Left lung (tissue), 10 donors: Measurements from ENCODE around the gene PCAT7. TPM values are rescaled to one million over a fixed set of nuclear protein-coding genes. Genes with fewer than 3 reads are reported as not detected.

Source experiments
- ATAC-seq: fragments of 200-7000 bp; cut with Tn5 transposase; one replicate; pipeline ENCODE4 v1.9.1; 2020; ENCODE audit warnings: moderate library complexity
- DNase-seq, 4 donors: peaks; one replicate each; pipeline ENCODE4 v3.0.0-alpha.2; 2013 to 2020
- H3K27ac ChIP-seq, 2 donors: fragments of 200-600 bp; sonication (generic) in 1 of 2; one replicate each; pipeline versions ENCODE4 v1.5.0 to v1.8.0; 2020 to 2021
- H3K27me3 ChIP-seq, 2 donors: fragments of 200-600 bp; sonication (generic) in 1 of 2; one replicate each; pipeline versions ENCODE4 v1.5.0 to v1.8.0; 2020 to 2021
- H3K36me3 ChIP-seq, 2 donors: fragments of 200-600 bp; sonication (generic) in 1 of 2; one replicate each; pipeline versions ENCODE4 v1.5.0 to v1.8.0; 2020 to 2021
- H3K4me1 ChIP-seq, 2 donors: fragments of 200-600 bp; one replicate each; pipeline ENCODE4 v1.8.0; 2021
- H3K4me3 ChIP-seq, 2 donors: fragments of 200-600 bp; sonication (generic) in 1 of 2; one replicate each; pipeline versions ENCODE4 v1.5.0 to v1.8.0; 2020 to 2021; ENCODE audit warnings: mild to moderate bottlenecking in 1 of 2
- H3K9me3 ChIP-seq, 2 donors: fragments of 200-600 bp; sonication (generic) in 1 of 2; one replicate each; pipeline versions ENCODE4 v1.5.0 to v1.8.0; 2020 to 2021
- intact Hi-C, 2 donors: fragments of 100-400 bp; cut with DNase I; formaldehyde crosslinking; loops; one replicate each; pipeline versions ENCODE4 v1.11.2 to v1.14.2; 2022
- polyA plus RNA-seq, 6 donors: library from polyadenylated mRNA; unstranded; fragments of 120-200 nt; gene quantifications; one replicate each; pipeline ENCODE4 v1.2.1, GENCODE V29; 2013; ENCODE audit not compliant: insufficient read length in 6 of 6
- total RNA-seq, 2 donors: library from RNA; stranded (reverse); fragmentation: NEBNext Ultra II Directional; extraction: Animal tissue kit (Norgen Biotek cat#: 25700); gene quantifications; one replicate each; pipeline ENCODE4 v1.2.1, GENCODE V29; 2021
- TF ChIP-seq, protein P1 (sequence below), 2 donors: fragments of 200-600 bp; sonication (generic) in 1 of 2; IDR thresholded peaks; one replicate each; pipeline versions ENCODE4 v1.5.0 to v1.8.0; 2021; ENCODE audit warnings: antibody characterized with exemption in 2 of 2
- donor health status: DM: no; HTN: yes; CAD: no.
- donor health status: DM: no; HTN: no; CAD: no.

Gene PCAT7
- total and polyA plus RNA-seq, 8 donors = 0.23 to 1.2 (median 0.51) TPM; not detected in 1

DNA sequence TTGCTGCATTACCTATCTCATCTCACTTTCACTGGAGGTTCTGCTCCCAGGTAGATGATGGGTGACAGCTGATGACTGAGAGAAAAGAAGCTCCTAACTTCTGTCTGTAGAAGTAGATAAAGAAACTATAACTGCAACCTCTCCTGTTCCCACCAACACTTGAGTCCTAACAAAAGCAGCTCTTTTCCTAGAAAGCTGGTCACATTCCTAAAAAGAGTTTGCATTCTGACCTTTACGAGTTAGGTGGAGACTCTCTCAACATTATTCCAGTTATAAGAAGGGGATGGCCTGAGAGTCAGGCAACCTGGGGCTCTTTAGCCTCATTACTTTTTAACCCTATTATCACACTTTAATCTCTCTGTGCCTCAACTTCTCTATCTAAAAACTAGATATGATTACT, 8.9 kb upstream of the PCAT7 start:
- TF ChIP-seq, protein P1, sequence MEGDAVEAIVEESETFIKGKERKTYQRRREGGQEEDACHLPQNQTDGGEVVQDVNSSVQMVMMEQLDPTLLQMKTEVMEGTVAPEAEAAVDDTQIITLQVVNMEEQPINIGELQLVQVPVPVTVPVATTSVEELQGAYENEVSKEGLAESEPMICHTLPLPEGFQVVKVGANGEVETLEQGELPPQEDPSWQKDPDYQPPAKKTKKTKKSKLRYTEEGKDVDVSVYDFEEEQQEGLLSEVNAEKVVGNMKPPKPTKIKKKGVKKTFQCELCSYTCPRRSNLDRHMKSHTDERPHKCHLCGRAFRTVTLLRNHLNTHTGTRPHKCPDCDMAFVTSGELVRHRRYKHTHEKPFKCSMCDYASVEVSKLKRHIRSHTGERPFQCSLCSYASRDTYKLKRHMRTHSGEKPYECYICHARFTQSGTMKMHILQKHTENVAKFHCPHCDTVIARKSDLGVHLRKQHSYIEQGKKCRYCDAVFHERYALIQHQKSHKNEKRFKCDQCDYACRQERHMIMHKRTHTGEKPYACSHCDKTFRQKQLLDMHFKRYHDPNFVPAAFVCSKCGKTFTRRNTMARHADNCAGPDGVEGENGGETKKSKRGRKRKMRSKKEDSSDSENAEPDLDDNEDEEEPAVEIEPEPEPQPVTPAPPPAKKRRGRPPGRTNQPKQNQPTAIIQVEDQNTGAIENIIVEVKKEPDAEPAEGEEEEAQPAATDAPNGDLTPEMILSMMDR (IDR thresholded peaks at IDR 0.05) = no peak
- Histone ChIP-seq H3K4me3 (no peak overlapping the region), H3K27ac (no peak overlapping the region), H3K4me1 (no peaks in the 10 kb centered on the region), H3K27me3 (peaks cover 0 to 9% of the 10 kb centered on the region in 2 donors), H3K9me3 (no peaks in the 10 kb centered on the region), H3K36me3 (no peaks in the 10 kb centered on the region)
- ATAC-seq (no peak), DNase-seq (no peak)
- intact Hi-C loops = no loop called here

DNA sequence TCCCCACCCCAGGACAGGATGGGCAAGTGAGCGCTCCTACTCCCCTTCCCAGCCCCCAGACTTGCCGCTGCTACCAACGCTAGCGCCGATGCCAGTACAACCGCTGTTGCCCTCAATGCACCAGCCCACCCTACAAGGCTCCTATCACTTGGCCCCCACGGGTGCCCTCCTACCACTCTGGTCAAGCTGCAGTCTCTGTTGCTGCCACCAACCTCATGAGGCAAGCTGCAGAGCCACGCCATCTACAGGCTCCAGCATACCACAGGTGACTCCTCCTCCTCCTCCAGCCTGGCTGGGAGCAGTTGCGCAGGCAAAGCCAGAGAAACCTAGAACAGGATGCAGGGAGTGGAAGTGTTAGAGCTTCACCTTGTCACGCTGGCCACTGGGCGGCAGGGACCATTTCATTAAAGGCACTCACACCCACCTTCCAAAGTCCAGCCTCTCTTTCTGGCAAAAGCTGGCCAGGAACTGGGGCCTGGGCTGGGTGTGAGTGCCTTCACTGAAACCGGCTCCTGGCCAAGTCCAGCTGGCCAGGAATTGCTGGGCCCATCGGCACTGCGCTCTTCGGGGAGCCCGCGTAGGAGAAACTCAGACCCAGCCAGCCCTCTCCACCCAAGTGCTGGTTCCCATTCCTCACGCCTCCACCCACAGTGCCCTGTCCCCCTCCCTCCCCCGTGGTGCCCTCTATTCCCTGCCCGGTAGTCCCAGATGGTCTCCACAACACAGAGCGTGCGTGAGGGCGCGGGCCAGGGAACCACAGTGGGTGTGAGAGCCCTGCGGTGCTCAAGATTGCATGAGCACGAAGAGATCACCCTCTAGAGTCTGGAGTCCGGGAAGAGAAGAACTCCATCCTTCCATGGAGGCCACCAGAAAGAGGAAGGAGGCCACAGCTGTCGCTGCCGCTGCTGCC, 1.6 kb upstream of the PCAT7 start:
- H3K36me3 ChIP-seq = no peaks in the 10 kb centered on the region
- H3K9me3 ChIP-seq = no peaks in the 10 kb centered on the region
- DNase-seq (no peak), ATAC-seq (no peak)
- no peak overlapping the region for H3K27ac ChIP-seq
- no peak overlapping the region for H3K4me3 ChIP-seq
- TF ChIP-seq, protein P1 (IDR thresholded peaks at IDR 0.05) = no peak
- H3K4me1 ChIP-seq = no peaks in the 10 kb centered on the region
- intact Hi-C loops = no loop called here
- H3K27me3 ChIP-seq = peaks cover 0 to under 1% of the 10 kb centered on the region in 2 donors

DNA sequence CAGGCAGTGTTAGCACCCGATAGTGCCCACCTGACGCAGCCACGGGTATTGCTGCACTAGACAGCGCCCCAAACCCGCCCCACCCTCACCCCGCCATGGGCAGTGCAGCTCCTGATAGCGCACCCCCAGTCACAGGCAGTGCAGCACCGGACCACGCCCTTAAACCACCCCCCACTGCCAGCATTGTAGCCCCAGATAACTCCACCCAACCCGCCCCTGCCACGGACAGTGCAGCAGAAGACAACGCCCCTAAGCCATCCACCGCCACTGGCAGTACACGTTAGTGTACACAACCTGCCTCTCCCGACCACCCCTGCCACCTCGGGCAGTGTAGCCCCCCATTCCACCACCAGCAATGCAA, 825 bp upstream of the PCAT7 start:
- ATAC-seq = no peak

DNA sequence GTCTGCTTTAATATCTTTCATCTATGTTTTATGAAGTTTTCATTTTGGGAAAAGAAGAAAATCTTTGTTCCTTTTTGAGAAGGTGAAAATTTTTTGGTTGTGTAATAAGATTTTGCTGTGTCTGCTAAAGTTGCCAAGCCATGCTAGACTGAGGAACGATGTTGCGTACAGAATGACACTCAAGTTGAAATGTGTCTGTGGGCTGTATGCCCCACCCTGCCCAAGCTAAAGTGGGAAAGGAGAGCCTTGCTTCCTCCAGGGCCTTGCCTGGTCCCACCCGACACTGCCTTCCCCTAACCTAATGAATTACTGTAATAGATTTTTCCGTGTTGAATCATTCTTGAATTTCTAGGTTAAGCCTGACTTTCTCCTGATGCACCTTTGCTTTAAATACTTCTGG, 2.5 kb downstream of the PCAT7 start:
- no peak overlapping the region for H3K4me3 ChIP-seq
- TF ChIP-seq, protein P1 (IDR thresholded peaks at IDR 0.05) = no peak
- no peaks in the 10 kb centered on the region for H3K4me1 ChIP-seq
- no peaks in the 10 kb centered on the region for H3K27me3 ChIP-seq
- intact Hi-C loops = no loop called here
- DNase-seq = no peak
- H3K36me3 ChIP-seq = no peaks in the 10 kb centered on the region
- no peak for ATAC-seq
- no peaks in the 10 kb centered on the region for H3K9me3 ChIP-seq
- no peak overlapping the region for H3K27ac ChIP-seq

More for the DNA sequence above, 825 bp upstream of the PCAT7 start:
- no peaks in the 10 kb centered on the region for H3K27me3 ChIP-seq
- TF ChIP-seq, protein P1 (IDR thresholded peaks at IDR 0.05) = no peak
- no peaks in the 10 kb centered on the region for H3K36me3 ChIP-seq
- intact Hi-C loops = no loop called here
- no peak for DNase-seq
- no peaks in the 10 kb centered on the region for H3K4me1 ChIP-seq
- H3K4me3 ChIP-seq = no peak overlapping the region
- H3K9me3 ChIP-seq = no peaks in the 10 kb centered on the region
- H3K27ac ChIP-seq = no peak overlapping the region

DNA sequence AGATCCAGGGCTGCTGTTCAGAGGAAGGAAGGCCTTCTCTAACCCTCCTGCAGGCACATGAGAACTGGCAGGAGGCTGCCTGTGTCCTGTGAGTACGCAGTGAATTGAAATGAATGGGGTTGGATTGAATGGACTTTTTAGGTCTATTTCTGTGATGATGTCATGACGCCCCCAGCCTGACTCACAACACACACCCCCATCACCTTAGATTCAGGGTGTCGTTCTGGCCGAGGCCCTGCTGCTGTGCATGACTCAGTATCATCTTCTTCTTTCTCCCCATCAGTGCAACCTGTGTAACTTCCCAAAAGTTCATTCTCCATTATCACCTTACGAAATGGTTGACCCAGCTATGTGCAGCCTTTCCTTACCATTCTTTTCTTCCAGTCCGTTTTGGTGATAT, 5.4 kb downstream of the PCAT7 start:
- no peaks in the 10 kb centered on the region for H3K4me1 ChIP-seq
- H3K27ac ChIP-seq = no peak overlapping the region
- H3K36me3 ChIP-seq = no peaks in the 10 kb centered on the region
- H3K4me3 ChIP-seq = no peak overlapping the region
- ATAC-seq (no peak), DNase-seq (no peak)
- TF ChIP-seq, protein P1 (IDR thresholded peaks at IDR 0.05) = no peak
- H3K27me3 ChIP-seq = no peaks in the 10 kb centered on the region
- H3K9me3 ChIP-seq = no peaks in the 10 kb centered on the region
- intact Hi-C loops = no loop called here
